Keratinocyte (primary cell): ENCODE results near the gene SFMBT2. TPM values are rescaled to one million over a fixed set of nuclear protein-coding genes. Genes with fewer than 3 reads are reported as not detected.

Source experiments
- DNase-seq: peaks from one replicate; pipeline ENCODE4 v3.0.0-alpha.2; 2011; ENCODE audit warnings: low read depth, missing footprints, low spot score
- FAIRE-seq: peaks from 2 replicates; lab custom pipeline; 2011; peaks lifted over from hg19 to GRCh38; lab: Jason Lieb, UNC
- H2AFZ ChIP-seq: 2 replicates; pipeline ENCODE4 v1.6.0; 2012; ENCODE audit warnings: low read length, control low read depth, inconsistent platforms; ENCODE audit not compliant: control insufficient read depth
- H3K27ac ChIP-seq: 2 replicates; pipeline ENCODE4 v1.5.1; 2011; ENCODE audit warnings: low read length; ENCODE audit not compliant: control insufficient read depth, insufficient read depth
- H3K27me3 ChIP-seq: 3 replicates; pipeline ENCODE4 v1.6.0; 2011; ENCODE audit warnings: low read length; ENCODE audit not compliant: control insufficient read depth, insufficient read depth; ENCODE audit errors: extremely low read depth
- H3K36me3 ChIP-seq, 2 experiments: 2 replicates in 1 of 2; 3 replicates in 1 of 2; pipeline ENCODE4 v1.5.1; 2011; ENCODE audit warnings: low read length in 2 of 2, mild to moderate bottlenecking in 1 of 2; ENCODE audit not compliant: control insufficient read depth in 2 of 2, insufficient read depth in 2 of 2; ENCODE audit errors: extremely low read depth in 1 of 2
- H3K4me1 ChIP-seq: 3 replicates; pipeline ENCODE4 v1.5.1; 2011; ENCODE audit warnings: low read length; ENCODE audit not compliant: control insufficient read depth, insufficient read depth; ENCODE audit errors: extremely low read depth
- H3K4me2 ChIP-seq: 3 replicates; pipeline ENCODE4 v1.6.0; 2011; ENCODE audit warnings: low read depth, low read length; ENCODE audit not compliant: control insufficient read depth, insufficient read depth; ENCODE audit errors: extremely low read depth
- H3K4me3 ChIP-seq, 3 experiments: fragments of 200-600 bp in 1 of 3; sonication (generic) in 1 of 3; 2 replicates in 2 of 3; 3 replicates in 1 of 3; pipeline ENCODE4 v1.5.1; 2011 to 2016; ENCODE audit warnings: low read length in 3 of 3, mild to moderate bottlenecking in 3 of 3, control low read depth in 2 of 3, inconsistent platforms in 1 of 3, low read depth in 1 of 3, mixed read lengths in 1 of 3, mixed run types in 1 of 3, moderate library complexity in 1 of 3; ENCODE audit not compliant: control insufficient read depth in 2 of 3, insufficient read depth in 2 of 3; ENCODE audit errors: extremely low read depth in 1 of 3
- H3K79me2 ChIP-seq: 2 replicates; pipeline ENCODE4 v1.6.0; 2012; ENCODE audit warnings: low read length; ENCODE audit not compliant: control insufficient read depth, insufficient read depth
- H3K9ac ChIP-seq: 3 replicates; pipeline ENCODE4 v1.6.0; 2011; ENCODE audit warnings: low read length; ENCODE audit not compliant: control insufficient read depth, insufficient read depth; ENCODE audit errors: extremely low read depth
- H3K9me1 ChIP-seq: 3 replicates; pipeline ENCODE4 v1.6.0; 2011; ENCODE audit warnings: low read length; ENCODE audit not compliant: control insufficient read depth, insufficient read depth; ENCODE audit errors: extremely low read depth
- H3K9me3 ChIP-seq: 2 replicates; pipeline ENCODE4 v1.5.1; 2012; ENCODE audit warnings: low read depth, low read length; ENCODE audit not compliant: control insufficient read depth
- H4K20me1 ChIP-seq: 3 replicates; pipeline ENCODE4 v1.6.0; 2011; ENCODE audit warnings: low read length; ENCODE audit not compliant: control insufficient read depth, insufficient read depth; ENCODE audit errors: extremely low read depth
- CTCF ChIP-seq, 3 experiments: IDR thresholded peaks in 1 of 3; conservative IDR thresholded peaks in 1 of 3; optimal IDR thresholded peaks in 1 of 3; 2 replicates in 2 of 3; 3 replicates in 1 of 3; pipeline versions ENCODE3 to v1.5.1; 2011; ENCODE audit warnings: low read length in 3 of 3, mild to moderate bottlenecking in 3 of 3, moderate library complexity in 2 of 3, control low read depth in 1 of 3, inconsistent platforms in 1 of 3; ENCODE audit not compliant: insufficient read depth in 2 of 3; ENCODE audit errors: extremely low read depth in 1 of 3
- EZH2 ChIP-seq: IDR thresholded peaks from one replicate; pipeline ENCODE4 v1.6.1; 2012; ENCODE audit warnings: inconsistent platforms, mild to moderate bottlenecking, low read length, moderate library complexity
- dilution Hi-C: fragments of 300-500 bp; cut with MboI; formaldehyde crosslinking; loops from one replicate; pipeline ENCODE4 v1.7.0; 2020; ENCODE audit warnings: low sequenced_read_pairs; ENCODE audit not compliant: extremely low pct_ligation_motif_present
- polyA plus RNA-seq, 5 experiments: library from polyadenylated mRNA; depleted of rRNA in 3 of 5; stranded (reverse) in 3 of 5; stranded (forward) in 1 of 5; unstranded in 1 of 5; fragments of >200 nt; gene quantifications; 1 replicate in 1 of 5; 2 replicates in 3 of 5; 3 replicates in 1 of 5; pipeline versions ENCODE4 v1.2.1 to v1.2.3, GENCODE V29; 2011 to 2012; ENCODE audit warnings: missing spikeins in 2 of 5, low read depth in 1 of 5, low replicate concordance in 1 of 5

The SFMBT2 gene
- polyA plus RNA-seq, 1 donor (not counting 4 experiments of a cell fraction or from before 2014, with no cell fraction given), result 0.71 TPM

- no peaks in the 10 kb centered on the region for H3K79me2 ChIP-seq
- TF ChIP-seq EZH2 (no peak), CTCF (optimal IDR thresholded peaks at IDR 0.05 in 1 of 3, IDR thresholded peaks at IDR 0.05 in 1 of 3, conservative IDR thresholded peaks at IDR 0.05 in 1 of 3; ENCODE audit: extremely low read depth in 1 of 3, insufficient read depth in 2 of 3, low read length in 3 of 3) (no peak)
- no peak overlapping the region for H3K27ac ChIP-seq
- FAIRE-seq, result no peak
- no peaks in the 10 kb centered on the region for H4K20me1 ChIP-seq
- H3K4me3 ChIP-seq, result no peak overlapping the region
- no peak for DNase-seq
- no peaks in the 10 kb centered on the region for H3K27me3 ChIP-seq
- no peaks in the 10 kb centered on the region for H3K9me3 ChIP-seq
- dilution Hi-C loops, result no loop called here
- no peak overlapping the region for H2AFZ ChIP-seq
- no peak overlapping the region for H3K9ac ChIP-seq
- H3K9me1 ChIP-seq, result no peaks in the 10 kb centered on the region
- no peak overlapping the region for H3K4me2 ChIP-seq
- no peaks in the 10 kb centered on the region for H3K4me1 ChIP-seq
- no peaks in the 10 kb centered on the region for H3K36me3 ChIP-seq
These were observed 208.0 kb downstream of the SFMBT2 start for GRCh38 chr10:7202793-7203355.

- dilution Hi-C loops, result no loop called here
These were observed 211.6 kb downstream of the SFMBT2 start for GRCh38 chr10:7199152-7199760.

More at GRCh38 chr10:7199152-7199760, 211.6 kb downstream of the SFMBT2 start:
- DNase-seq (no peak), FAIRE-seq (no peak)
- Histone ChIP-seq H3K4me1 (no peaks in the 10 kb centered on the region), H3K27ac (no peak overlapping the region), H3K4me3 (no peak overlapping the region), H3K36me3 (no peaks in the 10 kb centered on the region), H3K4me2 (no peak overlapping the region), H3K79me2 (no peaks in the 10 kb centered on the region), H3K9me1 (no peaks in the 10 kb centered on the region), H4K20me1 (no peaks in the 10 kb centered on the region), H3K27me3 (no peaks in the 10 kb centered on the region), H3K9me3 (no peaks in the 10 kb centered on the region), H3K9ac (no peak overlapping the region), H2AFZ (no peak overlapping the region)
- no peak for TF ChIP-seq EZH2
- TF ChIP-seq CTCF (optimal IDR thresholded peaks at IDR 0.05 in 1 of 3, IDR thresholded peaks at IDR 0.05 in 1 of 3, conservative IDR thresholded peaks at IDR 0.05 in 1 of 3; ENCODE audit: extremely low read depth in 1 of 3, insufficient read depth in 2 of 3, low read length in 3 of 3), result no peak
